PFSK-1 (cell line): ENCODE data around the gene SORCS1.

Experiments
- POLR2AphosphoS5 ChIP-seq: IDR thresholded peaks from 2 replicates; pipeline ENCODE4 v1.6.1; 2012; ENCODE audit warnings: low read depth, mild to moderate bottlenecking, control low read depth, low read length, moderate library complexity
- REST ChIP-seq, 2 experiments: IDR thresholded peaks; 2 replicates each; pipeline versions ENCODE4 v1.6.1 to v1.8.0; 2011 to 2012; ENCODE audit warnings: low read depth in 2 of 2, low read length in 2 of 2, control low read depth in 1 of 2, inconsistent platforms in 1 of 2, mild to moderate bottlenecking in 1 of 2, moderate library complexity in 1 of 2; ENCODE audit not compliant: insufficient read depth in 1 of 2

- TF ChIP-seq REST (IDR thresholded peaks at IDR 0.05; ENCODE audit: insufficient read depth in 1 of 2, low read depth in 2 of 2, low read length in 2 of 2) (no peak), POLR2AphosphoS5 (no peak)
Observed at GRCh38 chr10:106563384-106563783, 601.1 kb downstream of the SORCS1 start.
